Tongue (tissue), 2 donors: ENCODE measurements around the gene JAZF1. TPM values are rescaled to one million over a fixed set of nuclear protein-coding genes. Genes with fewer than 3 reads are reported as not detected.

Experiments
- DNase-seq: peaks from one replicate; pipeline ENCODE4 v3.0.0-alpha.2; 2015
- total RNA-seq: library from RNA; depleted of rRNA; stranded (reverse); fragments of >200 nt; gene quantifications from one replicate; pipeline ENCODE4 v1.2.3, GENCODE V29; 2014

JAZF1 gene
- total RNA-seq, 1 donor from 2014 or later: 30.4 TPM

DNA sequence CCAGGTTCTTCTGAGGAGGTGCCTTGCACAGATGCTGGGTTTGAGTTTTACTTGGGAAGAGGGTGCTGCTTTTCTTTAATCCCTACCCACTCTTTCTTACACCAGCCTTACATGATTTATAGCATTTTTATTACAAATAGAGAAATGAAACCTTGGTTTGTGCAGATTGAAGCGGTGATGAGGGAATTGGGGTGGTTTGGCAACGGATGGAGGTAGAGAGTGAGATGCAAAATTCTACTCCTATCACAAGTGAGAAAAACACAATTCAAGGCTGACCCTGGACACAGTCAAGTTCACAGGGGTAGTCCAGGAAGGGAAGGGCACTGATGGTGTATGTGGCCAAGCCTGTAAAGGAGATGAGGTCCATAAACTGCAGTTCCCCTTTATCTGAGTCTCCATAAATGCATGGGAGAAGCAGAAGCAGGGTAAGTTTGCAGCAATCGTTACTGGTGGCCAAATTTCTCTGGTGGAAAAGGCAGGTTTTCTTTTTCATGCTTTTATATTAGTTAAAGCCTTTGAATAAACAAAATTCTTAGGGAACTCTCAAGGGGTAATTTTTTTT, 214.3 kb downstream of the JAZF1 start:
- no peak for DNase-seq

DNA sequence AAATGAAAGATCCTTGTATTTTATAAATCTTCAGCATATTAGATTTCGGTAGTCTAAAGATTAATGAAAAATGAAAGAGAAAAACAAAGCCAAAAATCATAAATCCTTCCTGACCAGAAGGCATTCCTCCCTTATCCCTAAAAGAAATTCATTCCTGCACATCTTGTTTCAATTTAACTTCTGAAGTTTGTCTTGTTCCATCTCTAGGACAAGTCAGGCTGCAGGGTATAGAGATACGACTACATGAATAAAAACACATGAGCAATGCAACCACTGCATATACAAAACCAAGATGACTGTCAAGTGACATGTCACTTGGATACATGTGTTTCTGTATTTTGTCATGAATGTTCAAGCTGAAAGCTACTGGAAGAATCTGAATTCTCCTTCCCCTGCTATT, 214.9 kb downstream of the JAZF1 start:
- no peak for DNase-seq

DNA sequence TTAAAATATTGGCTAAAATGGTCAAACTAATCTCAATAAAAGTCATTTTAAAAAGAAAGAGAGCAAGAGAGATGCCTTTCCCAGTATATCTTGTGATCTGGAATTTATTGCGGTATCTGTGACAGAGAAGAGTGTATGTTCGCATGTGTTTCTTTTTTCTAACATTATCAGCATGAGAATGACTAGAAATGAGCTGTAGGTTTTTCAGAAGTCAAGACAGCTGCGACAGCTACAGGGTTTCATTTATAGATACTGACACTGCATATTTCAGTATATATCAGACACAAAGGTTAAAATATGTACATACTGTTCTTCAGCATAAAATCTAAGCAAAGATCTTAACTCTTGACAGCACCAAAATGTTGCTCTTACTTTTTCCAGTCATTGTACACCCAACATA, 215.8 kb downstream of the JAZF1 start:
- no peak for DNase-seq

DNA sequence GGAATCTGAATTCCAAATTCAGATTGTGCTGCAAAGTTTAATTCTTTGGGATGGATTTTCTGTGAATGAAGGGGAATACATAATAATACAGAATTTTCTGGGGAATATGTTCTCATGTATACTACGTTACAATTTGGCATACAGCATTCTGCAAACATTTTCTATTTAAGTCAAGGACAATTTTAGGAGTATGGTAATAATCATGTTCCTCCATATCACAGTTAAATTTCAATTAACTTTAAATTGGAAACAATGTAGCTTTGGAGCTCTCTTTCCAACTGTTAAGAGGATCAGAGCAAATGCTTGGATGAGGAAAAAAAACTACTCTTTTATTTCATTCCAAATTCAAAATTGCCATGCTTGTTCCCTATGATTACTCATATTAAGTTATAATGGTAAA, 217.5 kb downstream of the JAZF1 start:
- no peak for DNase-seq

DNA sequence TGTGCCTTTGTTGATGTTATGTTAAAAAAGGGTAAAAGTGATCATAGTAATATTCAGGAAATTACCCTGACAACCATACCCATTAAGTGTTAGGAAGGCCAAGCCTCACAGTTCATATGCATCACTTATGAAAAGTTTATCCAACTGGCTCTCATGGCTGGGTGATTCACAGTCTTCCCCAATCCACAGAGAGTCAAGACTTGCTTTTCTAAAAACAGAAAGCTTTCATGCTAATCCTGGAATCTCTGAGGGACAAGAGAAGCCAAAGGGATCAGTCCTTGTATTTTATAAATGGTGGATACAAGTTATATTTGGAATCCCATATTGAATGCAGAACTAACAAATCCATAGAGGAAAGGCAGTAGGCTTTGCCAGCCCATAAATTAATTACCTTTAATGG, 218.3 kb downstream of the JAZF1 start:
- DNase-seq: peak; percentile 14

DNA sequence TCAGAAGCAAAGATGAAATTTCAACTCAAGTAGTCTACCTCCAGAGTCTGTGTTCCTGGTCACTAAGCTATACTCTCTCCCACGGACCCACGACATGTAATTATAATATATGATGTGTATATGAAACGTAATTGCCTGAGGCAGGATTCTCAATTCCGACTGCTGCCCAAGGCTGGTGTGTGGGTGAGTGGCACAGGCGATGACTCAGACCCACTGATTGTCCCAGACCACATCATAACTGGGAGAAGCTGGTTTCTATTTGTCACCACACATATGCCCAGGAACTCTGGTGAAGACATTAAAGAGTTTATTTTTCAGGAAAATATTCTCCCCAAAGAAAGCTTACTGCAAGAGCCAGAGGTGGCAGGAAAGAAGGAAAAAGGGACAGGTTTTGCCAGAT, 219.3 kb downstream of the JAZF1 start:
- DNase-seq: no peak

DNA sequence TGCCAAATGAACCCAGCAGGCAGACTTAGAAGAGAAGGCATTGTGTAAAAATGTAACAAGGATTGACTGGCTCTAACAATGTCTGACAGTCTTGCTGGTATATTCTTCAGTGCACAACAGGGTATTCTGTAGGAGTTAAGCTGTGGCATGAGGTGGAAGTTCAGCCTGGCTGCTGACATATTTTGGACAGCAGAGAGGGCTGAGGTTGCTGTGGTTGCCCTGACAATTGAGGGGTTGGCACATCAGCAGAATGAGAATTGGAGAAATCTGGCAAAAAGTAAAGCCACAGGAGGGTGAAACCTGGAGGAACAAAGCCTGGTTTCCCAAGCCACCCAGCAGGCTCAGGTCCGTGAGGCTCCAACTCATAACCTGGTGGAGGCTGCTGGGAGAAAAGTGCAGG, 220.2 kb downstream of the JAZF1 start:
- no peak for DNase-seq

DNA sequence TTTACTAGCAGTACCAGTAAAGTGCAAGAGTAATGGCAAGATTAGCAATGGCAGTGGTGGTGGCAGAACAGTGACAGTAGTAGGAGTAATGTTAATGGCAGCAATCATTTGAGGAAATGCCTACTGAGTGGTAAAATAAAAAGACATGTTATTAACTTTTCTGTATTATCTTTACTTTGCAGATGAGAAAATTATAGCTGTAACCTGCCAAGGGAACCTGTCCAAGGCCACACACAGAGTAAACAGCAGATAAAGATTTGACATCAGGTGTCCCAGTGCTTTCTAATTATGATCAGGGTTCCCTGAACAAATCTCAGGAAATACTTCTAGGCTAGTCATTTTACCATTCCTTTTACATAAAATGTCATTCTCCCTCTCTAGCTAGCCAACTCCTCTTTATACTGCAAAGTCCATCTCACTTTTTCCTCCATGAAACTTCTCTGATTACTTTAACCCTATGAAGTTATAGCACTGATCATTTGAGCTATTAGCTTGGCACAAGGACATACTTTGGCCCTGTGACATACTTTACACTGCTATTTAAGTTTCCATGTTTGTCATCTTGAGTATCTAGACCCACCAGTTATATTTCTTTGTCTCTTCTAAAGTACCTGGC, 221.6 kb downstream of the JAZF1 start:
- no peak for DNase-seq

DNA sequence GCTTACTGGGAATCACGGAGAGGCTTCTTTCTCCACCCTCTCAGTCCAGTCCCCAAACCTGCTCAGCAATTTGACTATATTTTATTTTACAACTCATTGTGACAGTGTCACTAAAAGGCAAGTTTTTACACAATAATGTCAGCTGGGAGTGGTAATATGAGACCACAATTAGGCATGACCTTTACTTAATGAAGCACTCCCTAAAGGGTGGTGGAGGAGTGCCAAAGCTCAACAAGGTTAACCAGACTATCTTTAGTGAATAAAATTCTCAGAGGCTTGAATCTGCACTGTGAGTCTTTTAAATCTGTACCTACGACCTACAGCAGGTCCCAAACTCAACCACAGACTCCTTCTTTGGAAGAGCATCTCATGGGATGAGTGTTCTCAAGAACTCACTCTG, 225.0 kb downstream of the JAZF1 start:
- DNase-seq: no peak

DNA sequence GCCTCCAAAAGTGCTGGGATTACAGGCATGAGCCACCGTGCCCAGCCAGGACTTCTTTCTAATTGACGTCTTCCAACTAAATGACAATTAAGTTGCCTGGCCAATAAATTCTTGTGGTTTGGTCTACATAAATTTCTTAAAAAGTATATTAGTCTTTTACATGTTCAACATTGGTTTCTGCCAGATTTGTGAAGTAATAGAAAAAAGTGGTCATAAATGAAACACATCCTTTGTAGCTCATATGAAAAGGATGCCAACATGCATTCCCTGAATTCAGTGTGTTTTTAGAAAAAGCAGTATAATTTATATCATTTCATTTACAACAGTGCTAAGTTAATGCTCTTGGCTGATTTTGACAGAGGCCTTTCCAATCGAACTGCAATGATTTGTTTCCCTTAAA, 225.6 kb downstream of the JAZF1 start:
- no peak for DNase-seq

DNA sequence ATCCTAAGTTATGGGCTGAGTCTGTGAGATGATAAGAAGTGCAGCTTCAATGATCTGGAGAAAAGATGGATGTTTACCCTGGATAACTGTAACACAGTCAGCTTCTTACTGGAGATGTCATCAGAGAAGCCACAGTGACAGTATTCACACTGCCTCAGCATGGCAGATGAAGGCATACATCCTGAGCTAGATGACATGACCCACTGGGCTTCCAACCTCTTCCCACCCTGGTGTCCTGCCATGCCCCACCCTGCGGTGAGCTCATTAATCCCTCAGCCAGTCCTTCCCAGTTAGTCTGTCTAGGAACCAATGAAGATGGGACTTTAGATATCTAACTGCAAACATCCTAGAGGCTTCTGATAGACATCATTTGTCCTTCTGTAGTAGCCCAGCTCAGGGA, 226.8 kb downstream of the JAZF1 start:
- no peak for DNase-seq

DNA sequence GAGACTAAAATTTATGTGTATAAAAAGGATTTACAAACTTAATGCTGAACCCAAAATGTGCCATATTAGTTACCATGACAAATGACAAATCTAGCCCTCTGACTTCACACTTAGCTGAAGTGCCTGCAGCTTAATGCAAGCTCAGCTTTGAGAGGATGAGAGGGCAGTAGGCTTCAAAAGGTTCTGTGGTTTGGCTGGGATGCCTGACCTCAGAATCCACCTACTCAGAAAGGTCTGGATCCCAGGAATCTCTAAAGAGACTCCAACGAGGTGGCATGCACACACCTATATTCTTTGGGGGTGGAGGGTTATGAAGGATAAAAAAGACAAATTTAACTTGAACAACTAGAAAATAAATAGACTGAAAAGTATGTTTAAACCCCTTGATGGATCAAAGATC, 227.2 kb downstream of the JAZF1 start:
- peak; percentile 32 for DNase-seq

DNA sequence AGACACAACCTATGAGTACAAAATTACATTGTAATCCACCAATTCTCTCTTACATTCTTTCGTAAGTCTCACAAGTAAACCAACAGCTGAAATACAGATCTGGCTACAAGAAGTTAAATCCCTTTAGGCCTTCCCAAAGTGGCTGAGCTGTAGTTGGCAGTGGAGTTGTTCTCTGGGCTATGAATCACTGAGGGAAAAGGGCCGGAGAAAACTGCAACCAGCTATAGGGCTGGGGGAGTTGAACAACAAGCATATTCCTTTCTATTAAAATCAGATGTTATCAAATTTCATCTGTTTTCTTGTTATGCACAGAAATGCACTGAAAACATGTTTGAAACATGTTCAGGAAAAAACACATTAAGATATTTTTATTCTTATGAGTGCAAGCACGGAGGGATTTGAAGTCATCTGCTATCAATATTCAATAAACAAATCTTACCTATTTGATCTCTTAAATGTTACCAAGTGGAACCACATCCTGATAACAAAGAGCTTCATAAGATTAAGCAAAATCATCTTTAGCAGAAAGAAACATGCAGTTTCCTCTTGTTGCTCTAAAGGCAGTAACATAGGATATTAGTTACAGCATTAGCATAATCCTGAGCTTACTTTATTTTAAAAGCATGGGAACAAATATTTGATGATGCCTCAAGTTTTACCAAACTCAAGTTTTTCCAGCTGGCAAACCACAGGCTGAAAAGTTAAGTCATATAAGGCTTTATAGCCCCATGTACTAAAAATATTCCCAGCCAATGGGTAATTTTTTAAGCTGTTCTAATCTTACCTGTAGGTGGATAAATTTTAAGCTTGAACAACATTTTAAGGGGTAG, 227.9 kb downstream of the JAZF1 start:
- peak; percentile 81 for DNase-seq

DNA sequence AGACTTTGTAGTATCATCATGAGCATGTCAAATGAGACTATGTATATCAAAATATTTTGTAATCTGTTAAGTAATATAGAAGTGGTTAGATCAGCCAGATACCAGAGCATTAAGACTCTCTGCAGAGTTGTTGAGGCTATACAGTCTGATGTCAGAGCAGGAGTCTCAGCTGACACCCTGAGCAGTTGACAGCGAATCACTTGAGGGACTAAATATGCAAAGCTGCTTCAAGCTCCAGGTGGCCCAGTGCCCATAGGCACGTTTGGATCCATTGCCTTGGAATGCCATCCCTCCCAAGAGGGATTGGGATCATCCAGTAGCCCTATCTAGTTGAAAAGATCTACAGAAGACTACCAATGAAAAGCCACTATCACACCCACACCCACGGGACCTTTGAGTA, 230.5 kb downstream of the JAZF1 start:
- DNase-seq: no peak

DNA sequence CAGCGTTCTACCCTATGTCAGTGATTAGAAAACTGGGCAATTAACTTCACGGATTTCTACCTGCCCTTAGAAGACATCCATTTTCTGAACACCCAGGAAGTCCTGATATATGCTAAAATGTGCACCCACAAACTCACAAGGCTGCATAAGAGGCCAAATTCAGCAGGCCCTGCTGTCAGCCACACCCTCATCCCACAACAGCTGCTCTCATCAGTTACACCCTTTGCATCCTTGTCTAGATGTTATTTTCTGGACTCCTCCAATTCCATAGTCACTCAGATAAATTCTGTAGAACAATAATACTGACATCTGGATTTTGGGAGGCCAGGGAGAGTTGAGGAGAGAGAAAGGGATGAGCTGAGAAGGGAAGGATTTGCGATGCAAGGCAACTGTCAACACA, 231.7 kb downstream of the JAZF1 start:
- DNase-seq: peak; percentile 71

DNA sequence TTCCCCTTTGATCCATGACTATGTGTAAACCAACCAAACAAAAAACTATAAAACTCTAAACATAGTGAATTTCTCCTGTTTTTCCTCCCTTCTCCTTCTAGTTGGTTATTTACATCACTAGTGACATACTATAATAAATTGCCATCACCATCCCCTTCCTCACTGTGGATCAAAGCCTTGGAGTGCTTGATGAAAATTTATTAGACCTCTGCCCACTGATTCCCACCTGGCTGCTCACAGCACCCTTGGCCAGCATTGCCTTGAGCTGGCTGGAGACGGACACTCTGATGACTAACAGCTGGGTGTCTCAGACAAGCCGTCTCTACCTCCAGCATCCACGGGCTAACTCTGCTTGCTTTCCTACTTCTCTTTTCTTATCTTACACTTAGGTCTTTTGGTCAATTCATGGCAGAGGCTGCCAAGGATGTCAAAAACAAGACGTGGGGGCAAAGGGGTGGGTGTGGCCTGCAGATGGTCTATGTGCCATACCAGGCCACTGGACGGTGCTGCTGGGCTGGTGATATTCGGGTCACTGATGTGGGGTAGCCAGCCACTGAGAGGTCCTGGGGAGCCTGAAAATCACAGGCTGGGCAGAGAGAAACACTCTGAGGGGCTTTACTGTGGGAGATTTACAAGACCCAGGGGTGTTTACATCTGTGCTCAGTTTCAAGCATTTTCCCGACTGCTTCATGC, 232.9 kb downstream of the JAZF1 start:
- DNase-seq: no peak

DNA sequence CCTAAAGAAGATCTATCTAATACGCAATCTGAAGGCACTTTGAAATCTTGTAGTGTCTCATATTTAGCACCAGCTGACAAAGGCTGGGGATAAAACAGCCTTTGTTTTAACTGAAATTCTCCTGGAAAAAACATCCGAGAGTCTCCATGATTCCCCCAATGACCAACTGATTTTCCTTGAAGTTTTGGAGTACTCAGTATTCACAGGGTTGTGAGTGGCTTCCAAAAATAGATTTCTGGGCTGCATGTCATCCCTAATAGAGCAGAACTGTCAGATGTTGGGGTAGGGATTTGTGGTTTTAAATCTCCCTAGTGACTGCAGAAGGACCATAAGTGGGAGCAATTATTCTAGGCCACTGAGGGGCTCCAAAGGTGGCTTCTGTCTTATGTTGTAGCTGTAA, 234.2 kb downstream of the JAZF1 start:
- DNase-seq: peak; percentile 46

DNA sequence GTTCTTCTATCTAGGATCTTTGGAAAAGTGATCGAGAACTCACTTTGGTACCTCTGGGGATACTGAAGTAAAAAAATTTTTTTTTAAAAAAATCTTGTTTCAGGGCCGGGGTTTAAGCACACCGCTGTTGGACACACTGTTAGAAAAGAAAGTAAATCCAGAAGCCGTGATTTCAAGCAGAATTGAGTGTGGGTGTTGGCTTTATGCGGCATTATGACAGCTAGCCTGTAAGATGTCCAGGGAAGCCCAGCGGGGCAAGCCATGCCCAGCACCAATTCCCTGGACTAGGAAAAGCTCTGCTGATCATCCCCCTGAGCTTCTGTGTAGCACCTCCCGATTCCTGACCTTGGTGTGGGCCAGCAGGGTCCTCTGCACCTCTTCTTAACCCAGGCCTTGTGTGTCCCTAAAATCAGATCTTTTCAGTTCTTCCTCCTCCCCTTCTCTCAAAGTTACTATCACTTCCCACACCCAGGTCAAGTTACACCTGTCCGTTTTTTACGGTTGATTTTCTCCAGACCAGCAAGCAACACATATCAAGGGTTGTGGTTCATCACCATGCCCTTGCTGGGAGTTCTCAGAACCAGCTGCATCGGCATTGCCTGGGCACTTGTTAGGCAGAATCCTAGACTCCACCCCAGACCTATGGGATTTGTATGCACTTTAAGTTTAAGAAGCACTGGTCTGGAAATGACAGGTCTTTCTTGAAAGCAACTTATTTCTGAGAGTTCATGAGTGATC, 235.4 kb downstream of the JAZF1 start:
- DNase-seq: no peak

DNA sequence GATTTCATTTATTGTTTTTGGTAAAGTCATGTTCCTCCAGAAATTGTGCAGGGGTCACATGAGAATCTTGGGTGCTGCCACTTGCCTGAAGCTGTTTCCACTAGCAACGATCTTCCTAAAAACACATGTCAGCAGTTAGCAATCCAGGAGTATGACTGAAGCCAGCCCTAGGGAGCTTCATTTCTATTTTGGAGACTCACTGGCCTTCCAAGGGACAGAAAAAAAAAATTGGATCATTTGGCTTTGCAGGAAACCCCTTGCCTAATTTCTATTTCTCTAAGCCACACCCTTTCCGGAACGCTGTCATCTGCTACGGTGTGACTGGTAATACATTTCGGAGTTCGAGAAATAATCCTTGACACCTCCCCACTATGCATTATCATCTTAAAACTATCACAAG, 236.0 kb downstream of the JAZF1 start:
- peak; percentile 37 for DNase-seq

DNA sequence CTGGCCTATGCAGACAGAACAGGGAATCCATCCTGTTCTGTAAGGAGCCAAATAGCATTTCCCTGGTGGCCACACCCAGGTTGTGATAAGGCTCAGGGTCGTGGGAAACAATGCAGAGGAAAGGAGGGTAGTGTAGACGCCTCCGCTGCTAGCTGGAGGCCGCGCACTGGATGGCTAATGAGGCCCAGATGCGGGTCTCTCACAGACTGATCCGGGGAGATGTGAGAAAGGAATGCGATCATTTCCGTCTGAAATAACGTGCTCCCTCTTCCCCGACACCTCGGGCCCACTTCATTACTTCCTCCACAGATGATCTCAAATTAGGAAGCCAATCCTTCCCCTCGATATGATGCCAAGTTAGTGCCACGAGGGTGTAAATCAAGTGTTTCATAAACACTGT, 237.4 kb downstream of the JAZF1 start:
- no peak for DNase-seq

DNA sequence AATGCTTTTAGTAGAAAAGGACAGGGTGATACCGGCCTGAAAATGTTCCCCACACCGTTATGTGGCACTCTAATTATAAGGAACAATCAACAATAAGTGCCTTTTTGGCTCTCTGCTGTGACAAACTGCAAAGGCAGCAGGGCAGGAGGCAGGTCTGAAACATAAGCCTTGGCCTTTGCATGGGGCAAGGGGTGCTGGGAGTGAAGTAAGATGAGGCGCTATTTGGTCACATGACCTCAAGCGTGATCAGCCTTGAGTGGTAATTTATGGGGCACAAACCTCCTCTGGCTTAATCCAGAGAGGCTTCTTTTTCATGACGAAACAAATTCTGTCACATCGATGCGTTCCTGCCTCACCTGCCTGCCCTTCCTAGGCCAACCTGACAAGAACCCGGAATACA, 237.9 kb downstream of the JAZF1 start:
- DNase-seq: no peak

DNA sequence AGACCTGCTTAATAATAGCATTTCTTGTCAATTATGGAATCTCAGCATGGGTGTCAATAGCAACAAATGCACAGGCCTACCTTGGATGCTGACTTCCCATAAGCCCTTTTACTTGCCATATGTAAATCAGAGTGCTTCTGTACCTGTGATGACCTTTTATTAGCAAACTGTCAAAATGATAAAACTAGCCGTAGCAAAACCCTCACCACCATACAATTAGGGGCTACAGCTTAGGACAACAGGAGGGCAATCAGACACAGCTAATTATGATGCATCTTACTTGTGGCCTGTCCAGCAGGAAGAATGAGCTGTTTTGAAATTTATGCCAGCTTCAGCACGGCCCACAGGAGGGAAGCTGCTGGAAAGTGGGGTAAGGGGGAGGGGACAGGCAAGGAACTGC, 239.1 kb downstream of the JAZF1 start:
- DNase-seq: no peak

DNA sequence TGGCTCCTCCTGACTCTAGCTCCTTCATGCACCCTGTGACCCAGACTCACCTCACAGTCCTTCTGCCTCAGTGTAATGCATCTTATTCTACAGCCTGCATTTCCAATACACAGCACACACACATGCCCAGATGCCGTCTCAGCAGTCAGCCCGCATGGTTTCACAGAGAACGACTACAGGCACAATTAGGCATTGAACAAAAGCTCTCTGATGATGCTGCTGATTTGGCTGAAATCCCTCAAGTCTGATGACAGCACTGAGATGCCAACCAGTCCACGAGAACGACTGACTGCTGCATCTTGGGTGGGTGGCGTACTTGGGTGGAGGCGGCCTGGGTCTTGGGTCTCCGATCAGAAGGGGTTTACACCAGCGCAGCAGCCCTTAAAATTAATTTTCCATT, 240.3 kb downstream of the JAZF1 start:
- DNase-seq: no peak
